ENCODE measurements around the gene CCDC50. TPM values are rescaled to one million over a fixed set of nuclear protein-coding genes. Genes with fewer than 3 reads are reported as not detected.

The CCDC50 gene
- total RNA-seq, 1 experiment from 2014 or later: 106 TPM

DNA sequence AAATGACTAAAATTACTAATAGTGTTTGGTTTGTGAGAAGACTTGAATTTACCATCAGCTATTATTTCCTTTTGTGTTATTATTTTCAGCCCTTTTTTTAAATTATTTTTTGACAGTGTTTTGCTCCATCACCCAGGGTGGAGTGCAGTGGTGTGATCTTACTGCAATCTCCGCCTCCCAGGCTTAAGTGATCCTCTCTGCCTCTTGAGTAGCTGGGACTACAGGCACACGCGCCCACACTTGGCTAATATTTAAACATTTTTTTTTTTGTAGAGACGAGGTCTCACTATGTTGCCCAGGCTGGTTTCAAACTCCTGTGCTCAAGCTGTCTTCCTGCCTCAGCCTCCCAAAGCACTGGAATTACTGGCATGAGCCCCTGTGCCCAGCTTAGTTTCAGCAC lies 32.8 kb downstream of the CCDC50 start:
- peaks cover 60% of the 10 kb centered on the region for H3K36me3 ChIP-seq (ENCODE audit: low read depth)
- H3K4me2 ChIP-seq: no peak overlapping the region
- H3F3A ChIP-seq (ENCODE audit: insufficient read depth, low read depth): peaks cover 13% of the 10 kb centered on the region
- H4K20me1 ChIP-seq (ENCODE audit: insufficient read depth): no peaks in the 10 kb centered on the region
- intact Hi-C loops (cut with micrococcal nuclease; ENCODE audit: unreplicated experiment): no loop called here
- ChIA-PET CTCF (interaction anchor here (0.6 kb wide), 1 partner anchor 52 kb away, joined by 3 read pairs; no protein-coding TSS in a partner anchor), POLR2A (ENCODE audit: unreplicated experiment) (no interaction called here)
- no peaks in the 10 kb centered on the region for H3K27me3 ChIP-seq (ENCODE audit: insufficient read depth, low read depth)
- TF ChIP-seq, protein P1, sequence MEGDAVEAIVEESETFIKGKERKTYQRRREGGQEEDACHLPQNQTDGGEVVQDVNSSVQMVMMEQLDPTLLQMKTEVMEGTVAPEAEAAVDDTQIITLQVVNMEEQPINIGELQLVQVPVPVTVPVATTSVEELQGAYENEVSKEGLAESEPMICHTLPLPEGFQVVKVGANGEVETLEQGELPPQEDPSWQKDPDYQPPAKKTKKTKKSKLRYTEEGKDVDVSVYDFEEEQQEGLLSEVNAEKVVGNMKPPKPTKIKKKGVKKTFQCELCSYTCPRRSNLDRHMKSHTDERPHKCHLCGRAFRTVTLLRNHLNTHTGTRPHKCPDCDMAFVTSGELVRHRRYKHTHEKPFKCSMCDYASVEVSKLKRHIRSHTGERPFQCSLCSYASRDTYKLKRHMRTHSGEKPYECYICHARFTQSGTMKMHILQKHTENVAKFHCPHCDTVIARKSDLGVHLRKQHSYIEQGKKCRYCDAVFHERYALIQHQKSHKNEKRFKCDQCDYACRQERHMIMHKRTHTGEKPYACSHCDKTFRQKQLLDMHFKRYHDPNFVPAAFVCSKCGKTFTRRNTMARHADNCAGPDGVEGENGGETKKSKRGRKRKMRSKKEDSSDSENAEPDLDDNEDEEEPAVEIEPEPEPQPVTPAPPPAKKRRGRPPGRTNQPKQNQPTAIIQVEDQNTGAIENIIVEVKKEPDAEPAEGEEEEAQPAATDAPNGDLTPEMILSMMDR (conservative IDR thresholded peaks at IDR 0.05): no peak
- TF ChIP-seq EZH2 (IDR thresholded peaks at IDR 0.05; ENCODE audit: low read depth): no peak
- no peaks in the 10 kb centered on the region; the same call in 1 of the 2 replicates for H3K79me2 ChIP-seq (ENCODE audit: low read depth)
- no TSS peak for BruUV-seq (replicated peaks)
- no peak overlapping the region for H3K27ac ChIP-seq
- H3K9me2 ChIP-seq (ENCODE audit: insufficient read depth): no peaks in the 10 kb centered on the region
- DNase-seq: no peak
- H3K4me3 ChIP-seq: no peak overlapping the region
- peaks cover 37% of the 10 kb centered on the region for H3K4me1 ChIP-seq (replicated peaks; ENCODE audit: insufficient read depth)
- H3K9me3 ChIP-seq (ENCODE audit: insufficient read depth, low read depth): no peaks in the 10 kb centered on the region
- H2AFZ ChIP-seq: no peak overlapping the region

DNA sequence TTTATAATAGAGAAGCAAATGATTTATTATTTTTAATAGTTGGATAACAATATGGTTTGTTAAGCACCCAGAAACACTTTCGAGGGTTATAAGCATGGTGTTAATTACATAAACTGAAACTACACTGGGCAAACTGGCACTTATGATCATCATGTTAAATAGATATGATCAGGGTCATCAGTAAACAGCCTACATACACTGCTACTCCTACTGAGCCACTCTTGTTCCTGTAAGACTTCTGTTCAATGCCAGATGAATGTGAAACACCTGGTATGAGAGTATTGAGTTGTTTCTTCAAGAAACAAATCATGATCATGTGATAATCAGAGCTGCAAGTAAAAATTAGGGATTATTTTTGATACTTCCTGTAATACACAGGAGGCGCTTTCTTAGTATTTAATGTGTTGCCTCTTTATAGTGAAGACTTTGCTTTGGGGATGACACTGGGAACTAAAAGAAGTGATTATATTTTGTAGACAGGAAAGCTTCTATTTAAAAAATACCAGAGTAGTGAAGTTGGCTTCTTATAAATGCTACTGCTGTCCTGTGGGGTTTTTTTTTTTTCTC lies 33.4 kb downstream of the CCDC50 start:
- no peak overlapping the region for H3K4me3 ChIP-seq
- no peak overlapping the region for H3K4me2 ChIP-seq
- no peak for DNase-seq
- no peak overlapping the region for H2AFZ ChIP-seq
- no TSS peak for BruUV-seq (replicated peaks)
- POLR2A ChIA-PET (ENCODE audit: unreplicated experiment): interaction anchor here (0.6 kb wide), 1 partner anchor 19 kb away, joined by 3 read pairs; no protein-coding TSS in a partner anchor
- TF ChIP-seq EZH2 (IDR thresholded peaks at IDR 0.05; ENCODE audit: low read depth): no peak
- TF ChIP-seq, protein P1 (conservative IDR thresholded peaks at IDR 0.05): no peak
- CTCF ChIA-PET: no interaction called here
- intact Hi-C loops (cut with micrococcal nuclease; ENCODE audit: unreplicated experiment): no loop called here
- H3K27me3 ChIP-seq (ENCODE audit: insufficient read depth, low read depth): no peaks in the 10 kb centered on the region
- H4K20me1 ChIP-seq (ENCODE audit: insufficient read depth): no peaks in the 10 kb centered on the region
- peaks cover 13% of the 10 kb centered on the region for H3F3A ChIP-seq (ENCODE audit: insufficient read depth, low read depth)
- H3K36me3 ChIP-seq (ENCODE audit: low read depth): peaks cover 61% of the 10 kb centered on the region
- H3K4me1 ChIP-seq (replicated peaks; ENCODE audit: insufficient read depth): peaks cover 33% of the 10 kb centered on the region
- no peaks in the 10 kb centered on the region for H3K9me2 ChIP-seq (ENCODE audit: insufficient read depth)
- H3K79me2 ChIP-seq (ENCODE audit: low read depth): no peaks in the 10 kb centered on the region; the same call in 1 of the 2 replicates
- no peaks in the 10 kb centered on the region for H3K9me3 ChIP-seq (ENCODE audit: insufficient read depth, low read depth)
- H3K27ac ChIP-seq: no peak overlapping the region

DNA sequence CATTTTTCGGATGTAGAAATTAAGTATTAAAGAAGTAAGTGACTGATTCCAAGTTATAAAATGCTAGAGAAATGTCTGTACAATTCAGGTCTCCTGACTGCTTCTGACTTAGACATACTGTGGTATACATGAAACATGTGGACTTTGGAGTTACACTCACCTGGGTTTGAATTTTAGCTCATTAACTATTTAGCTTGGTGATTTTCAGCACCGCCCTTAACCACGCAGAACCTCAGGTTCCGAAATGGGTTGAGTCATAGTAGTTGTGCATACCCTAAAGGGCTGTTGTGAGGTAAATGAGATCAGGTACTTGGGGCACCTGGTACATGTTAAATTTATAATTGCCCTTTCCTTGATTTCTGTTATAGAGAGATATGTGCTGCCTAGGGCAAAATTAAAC lies 34.0 kb downstream of the CCDC50 start:
- H3K27me3 ChIP-seq (ENCODE audit: insufficient read depth, low read depth): no peaks in the 10 kb centered on the region
- no peak for DNase-seq

More for the DNA sequence above, 34.0 kb downstream of the CCDC50 start:
- no peak overlapping the region for H2AFZ ChIP-seq
- H3K9me3 ChIP-seq (ENCODE audit: insufficient read depth, low read depth): no peaks in the 10 kb centered on the region
- TF ChIP-seq, protein P1 (conservative IDR thresholded peaks at IDR 0.05): no peak
- TF ChIP-seq EZH2 (IDR thresholded peaks at IDR 0.05; ENCODE audit: low read depth): no peak
- peaks cover 61% of the 10 kb centered on the region for H3K36me3 ChIP-seq (ENCODE audit: low read depth)
- intact Hi-C loops (cut with micrococcal nuclease; ENCODE audit: unreplicated experiment): no loop called here
- no peaks in the 10 kb centered on the region for H3K9me2 ChIP-seq (ENCODE audit: insufficient read depth)
- POLR2A ChIA-PET (ENCODE audit: unreplicated experiment): interaction anchor here (0.6 to 0.7 kb wide), 2 partner anchors 9 to 18 kb away, joined by 3 to 8 read pairs; no protein-coding TSS in a partner anchor
- H3K4me3 ChIP-seq: no peak overlapping the region
- no peaks in the 10 kb centered on the region; the same call in 1 of the 2 replicates for H3K79me2 ChIP-seq (ENCODE audit: low read depth)
- no peak overlapping the region for H3K4me2 ChIP-seq
- no TSS peak for BruUV-seq (replicated peaks)
- H4K20me1 ChIP-seq (ENCODE audit: insufficient read depth): no peaks in the 10 kb centered on the region
- H3K4me1 ChIP-seq (replicated peaks; ENCODE audit: insufficient read depth): peaks cover 33% of the 10 kb centered on the region
- CTCF ChIA-PET: no interaction called here
- H3K27ac ChIP-seq: no peak overlapping the region
- H3F3A ChIP-seq (ENCODE audit: insufficient read depth, low read depth): peaks cover 13% of the 10 kb centered on the region

Data from PC-9 (cell line).